Measurements from ENCODE around the gene IFI27L2.
A peak's percentile ranks its signal among the peaks of the same experiment; 100 is the strongest.

IFI27L2 gene

GRCh38 chr14:94113908-94114588, 15.4 kb downstream of the IFI27L2 start:
- intact Hi-C loops (cut with DNase I; ENCODE audit: low total_unique reads) = no loop called here
- Histone ChIP-seq H3K9me3 (peaks cover 0 to 1% (median under 1%) of the 10 kb centered on the region in 3 donors), H3K4me1 (peaks cover 0 to 7% (median 0%) of the 10 kb centered on the region in 4 donors), H3K36me3 (no peaks in the 10 kb centered on the region), H3K4me3 (no peak overlapping the region), H3K27ac (no peak overlapping the region), H3K27me3 (peaks cover 0 to 17% of the 10 kb centered on the region in 2 donors)
- DNase-seq = no peak
- TF ChIP-seq, protein P1, sequence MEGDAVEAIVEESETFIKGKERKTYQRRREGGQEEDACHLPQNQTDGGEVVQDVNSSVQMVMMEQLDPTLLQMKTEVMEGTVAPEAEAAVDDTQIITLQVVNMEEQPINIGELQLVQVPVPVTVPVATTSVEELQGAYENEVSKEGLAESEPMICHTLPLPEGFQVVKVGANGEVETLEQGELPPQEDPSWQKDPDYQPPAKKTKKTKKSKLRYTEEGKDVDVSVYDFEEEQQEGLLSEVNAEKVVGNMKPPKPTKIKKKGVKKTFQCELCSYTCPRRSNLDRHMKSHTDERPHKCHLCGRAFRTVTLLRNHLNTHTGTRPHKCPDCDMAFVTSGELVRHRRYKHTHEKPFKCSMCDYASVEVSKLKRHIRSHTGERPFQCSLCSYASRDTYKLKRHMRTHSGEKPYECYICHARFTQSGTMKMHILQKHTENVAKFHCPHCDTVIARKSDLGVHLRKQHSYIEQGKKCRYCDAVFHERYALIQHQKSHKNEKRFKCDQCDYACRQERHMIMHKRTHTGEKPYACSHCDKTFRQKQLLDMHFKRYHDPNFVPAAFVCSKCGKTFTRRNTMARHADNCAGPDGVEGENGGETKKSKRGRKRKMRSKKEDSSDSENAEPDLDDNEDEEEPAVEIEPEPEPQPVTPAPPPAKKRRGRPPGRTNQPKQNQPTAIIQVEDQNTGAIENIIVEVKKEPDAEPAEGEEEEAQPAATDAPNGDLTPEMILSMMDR (IDR thresholded peaks at IDR 0.05) = no peak

DNA sequence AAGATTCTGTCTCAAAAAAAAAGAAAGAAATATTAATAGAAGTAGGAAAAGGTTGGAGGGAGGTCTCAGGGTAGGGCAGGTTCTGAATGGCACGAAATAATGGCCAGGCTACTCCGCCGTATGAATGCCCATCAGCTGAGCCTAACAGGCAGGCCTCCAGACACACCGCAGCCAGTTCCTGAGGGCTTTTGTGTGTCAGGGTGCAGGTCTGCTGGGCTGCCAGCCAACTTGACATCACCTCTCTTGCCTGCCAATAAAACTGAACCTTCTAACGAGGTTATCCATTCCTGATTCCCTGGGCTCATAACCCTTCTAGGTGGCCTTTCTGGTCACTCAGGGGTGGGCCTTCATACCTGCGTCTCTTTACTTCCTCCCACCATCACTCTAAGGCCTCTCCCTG, 15.9 kb downstream of the IFI27L2 start:
- no peak for DNase-seq
- intact Hi-C loops (cut with DNase I; ENCODE audit: low total_unique reads) = no loop called here
- Histone ChIP-seq H3K36me3 (no peaks in the 10 kb centered on the region), H3K4me3 (no peak overlapping the region), H3K9me3 (no peaks in the 10 kb centered on the region), H3K27ac (no peak overlapping the region), H3K27me3 (peaks cover 0 to 17% of the 10 kb centered on the region in 2 donors), H3K4me1 (peaks cover 0 to 7% (median 0%) of the 10 kb centered on the region in 4 donors)
- TF ChIP-seq, protein P1 (IDR thresholded peaks at IDR 0.05) = no peak

GRCh38 chr14:94113073-94113472, 16.3 kb downstream of the IFI27L2 start:
- H3K4me3 ChIP-seq = no peak overlapping the region

GRCh38 chr14:94112513-94113063, 16.8 kb downstream of the IFI27L2 start:
- intact Hi-C loops (cut with DNase I; ENCODE audit: low total_unique reads) = no loop called here
- TF ChIP-seq, protein P1 (IDR thresholded peaks at IDR 0.05) = no peak
- Histone ChIP-seq H3K9me3 (no peaks in the 10 kb centered on the region), H3K36me3 (no peaks in the 10 kb centered on the region), H3K4me1 (peaks cover 0 to 7% (median 0%) of the 10 kb centered on the region in 4 donors), H3K27me3 (peaks cover 0 to 17% of the 10 kb centered on the region in 2 donors), H3K4me3 (no peak overlapping the region), H3K27ac (no peak overlapping the region)
- DNase-seq = no peak

More at GRCh38 chr14:94113073-94113472, 16.3 kb downstream of the IFI27L2 start:
- intact Hi-C loops (cut with DNase I; ENCODE audit: low total_unique reads) = no loop called here
- H3K4me1 ChIP-seq = peaks cover 0 to 7% (median 0%) of the 10 kb centered on the region in 4 donors
- H3K27me3 ChIP-seq = peaks cover 0 to 17% of the 10 kb centered on the region in 2 donors
- H3K36me3 ChIP-seq = no peaks in the 10 kb centered on the region
- DNase-seq = no peak
- H3K27ac ChIP-seq = no peak overlapping the region
- H3K9me3 ChIP-seq = no peaks in the 10 kb centered on the region
- TF ChIP-seq, protein P1 (IDR thresholded peaks at IDR 0.05) = no peak

DNA sequence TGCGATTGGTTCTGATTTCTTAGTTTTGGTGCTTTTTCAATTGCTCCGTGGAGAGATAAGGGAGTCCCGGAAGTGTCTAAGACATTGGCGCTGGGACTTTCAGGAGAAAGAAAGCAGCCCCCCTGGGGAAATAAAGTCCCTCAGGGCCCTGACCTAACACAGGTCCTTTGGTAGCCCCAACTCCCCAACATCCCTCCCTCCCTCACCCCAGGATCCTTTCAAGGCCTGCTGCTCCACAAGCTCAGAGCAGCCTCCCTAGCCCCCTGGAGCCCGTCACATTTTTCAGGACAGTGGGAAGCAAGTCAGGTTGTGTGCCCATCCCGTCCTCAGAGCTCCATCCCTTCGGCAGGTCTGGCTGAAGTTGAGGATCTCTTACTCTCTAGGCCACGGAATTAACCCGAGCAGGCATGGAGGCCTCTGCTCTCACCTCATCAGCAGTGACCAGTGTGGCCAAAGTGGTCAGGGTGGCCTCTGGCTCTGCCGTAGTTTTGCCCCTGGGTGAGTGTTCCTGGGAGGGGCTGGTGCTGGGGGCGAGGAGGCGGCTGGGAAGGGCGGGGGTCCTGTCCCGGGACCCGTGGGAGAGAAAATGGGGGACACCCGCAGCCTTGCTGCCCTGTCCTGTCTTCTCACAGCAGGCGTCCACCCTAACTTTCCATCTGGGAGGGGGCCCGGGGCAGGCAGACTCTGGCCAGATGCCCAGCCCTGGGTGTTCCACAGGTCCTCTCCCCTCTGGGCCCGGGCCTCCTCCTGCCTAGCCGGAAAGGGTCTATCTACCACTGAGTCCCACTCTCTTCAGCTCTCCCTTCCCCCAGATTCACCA, 17.9 kb downstream of the IFI27L2 start:
- Histone ChIP-seq H3K4me1 (peaks cover 0 to 7% (median 0%) of the 10 kb centered on the region in 4 donors), H3K4me3 (peak overlapping the region; percentile 9 to 16), H3K36me3 (no peaks in the 10 kb centered on the region), H3K27me3 (peaks cover 0 to 14% of the 10 kb centered on the region in 2 donors), H3K9me3 (no peaks in the 10 kb centered on the region), H3K27ac (no peak overlapping the region)
- TF ChIP-seq, protein P1 (IDR thresholded peaks at IDR 0.05) = no peak
- DNase-seq = no peak
- intact Hi-C loops (cut with DNase I; ENCODE audit: low total_unique reads) = no loop called here
